Measurements from ENCODE around the gene PRPF8.

The PRPF8 gene

DNA sequence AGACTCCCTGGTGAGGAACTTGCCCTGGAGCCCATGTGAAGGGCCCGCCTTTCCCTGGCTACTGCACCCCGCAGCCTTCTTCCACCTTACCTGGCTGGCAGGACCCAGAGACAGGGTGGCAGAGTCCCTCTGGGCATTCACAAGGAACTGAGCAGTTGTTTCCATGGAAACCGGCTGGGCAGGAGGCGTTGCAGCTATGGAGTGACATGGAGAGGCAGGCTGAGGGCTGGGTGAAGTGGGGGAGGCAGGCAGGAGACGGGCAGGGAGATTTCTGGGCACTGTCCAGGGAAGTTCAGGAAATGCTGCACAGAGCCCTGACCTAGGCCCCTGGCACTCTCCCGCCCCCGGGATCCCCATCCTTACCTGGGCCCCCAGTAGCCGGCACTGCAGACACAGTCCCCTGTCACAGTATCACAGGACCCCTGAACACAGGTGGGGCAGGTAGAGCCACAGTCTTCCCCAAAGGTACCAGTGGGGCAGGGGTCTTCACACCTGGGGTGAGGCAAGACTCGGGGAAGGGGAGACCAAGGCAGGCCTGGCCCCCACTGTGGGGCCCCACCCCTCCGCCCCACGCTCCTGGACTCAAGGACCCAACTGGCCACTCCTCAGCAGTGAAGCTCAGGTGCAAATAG is 45.0 kb downstream of the PRPF8 start:
- Mint-ChIP-seq H3K36me3 (ENCODE audit: low read depth) (no peaks in the 10 kb centered on the region), H3K4me3 (no peak overlapping the region), H3K27ac (no peak overlapping the region), H3K4me1 (peaks cover 39% of the 10 kb centered on the region), H3K9me3 (no peaks in the 10 kb centered on the region), H3K27me3 (ENCODE audit: low read depth, poor library complexity) (peaks cover 32% of the 10 kb centered on the region)
- TF ChIP-seq, protein P1, sequence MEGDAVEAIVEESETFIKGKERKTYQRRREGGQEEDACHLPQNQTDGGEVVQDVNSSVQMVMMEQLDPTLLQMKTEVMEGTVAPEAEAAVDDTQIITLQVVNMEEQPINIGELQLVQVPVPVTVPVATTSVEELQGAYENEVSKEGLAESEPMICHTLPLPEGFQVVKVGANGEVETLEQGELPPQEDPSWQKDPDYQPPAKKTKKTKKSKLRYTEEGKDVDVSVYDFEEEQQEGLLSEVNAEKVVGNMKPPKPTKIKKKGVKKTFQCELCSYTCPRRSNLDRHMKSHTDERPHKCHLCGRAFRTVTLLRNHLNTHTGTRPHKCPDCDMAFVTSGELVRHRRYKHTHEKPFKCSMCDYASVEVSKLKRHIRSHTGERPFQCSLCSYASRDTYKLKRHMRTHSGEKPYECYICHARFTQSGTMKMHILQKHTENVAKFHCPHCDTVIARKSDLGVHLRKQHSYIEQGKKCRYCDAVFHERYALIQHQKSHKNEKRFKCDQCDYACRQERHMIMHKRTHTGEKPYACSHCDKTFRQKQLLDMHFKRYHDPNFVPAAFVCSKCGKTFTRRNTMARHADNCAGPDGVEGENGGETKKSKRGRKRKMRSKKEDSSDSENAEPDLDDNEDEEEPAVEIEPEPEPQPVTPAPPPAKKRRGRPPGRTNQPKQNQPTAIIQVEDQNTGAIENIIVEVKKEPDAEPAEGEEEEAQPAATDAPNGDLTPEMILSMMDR (IDR thresholded peaks at IDR 0.05), result no peak
- DNase-seq, result peak; percentile 27

DNA sequence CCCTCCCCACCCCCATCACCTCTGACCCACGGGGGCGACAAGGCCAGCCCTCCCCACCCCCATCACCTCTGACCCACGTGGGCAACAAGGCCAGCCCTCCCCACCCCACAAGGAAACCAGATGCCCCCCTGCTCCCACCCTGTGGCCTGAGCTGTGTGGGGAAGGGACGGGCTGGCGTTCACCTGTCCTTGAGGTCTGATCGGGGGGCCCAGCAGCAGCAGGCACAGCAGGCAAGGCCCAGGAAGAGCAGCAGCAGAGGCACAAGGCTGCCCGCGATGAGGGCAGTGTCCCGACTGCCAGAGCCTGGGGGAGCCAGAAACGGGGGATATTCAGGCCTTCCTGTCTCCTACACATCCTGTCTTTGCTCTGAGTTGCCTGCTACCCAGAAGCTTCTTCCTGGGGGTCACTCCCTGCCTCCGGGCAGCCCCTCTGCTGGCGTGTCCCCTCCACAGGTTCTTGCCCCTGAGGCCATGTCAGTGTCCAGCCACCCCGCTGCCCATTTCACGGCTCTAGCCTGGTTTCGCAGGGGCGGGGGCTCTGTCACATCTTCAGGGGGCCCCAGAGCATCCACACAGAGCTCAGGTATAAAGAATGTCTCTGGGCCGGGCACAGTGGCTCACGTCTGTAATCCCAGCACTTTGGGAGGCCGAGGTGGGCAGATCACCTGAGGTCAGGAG is 45.9 kb downstream of the PRPF8 start:
- no peak for DNase-seq
- no peaks in the 10 kb centered on the region for H3K9me3 Mint-ChIP-seq
- H3K27ac Mint-ChIP-seq, result no peak overlapping the region
- peaks cover 30% of the 10 kb centered on the region for H3K4me1 Mint-ChIP-seq
- TF ChIP-seq, protein P1 (IDR thresholded peaks at IDR 0.05), result no peak
- H3K27me3 Mint-ChIP-seq (ENCODE audit: low read depth, poor library complexity), result peaks cover 23% of the 10 kb centered on the region
- no peak overlapping the region for H3K4me3 Mint-ChIP-seq
- no peaks in the 10 kb centered on the region for H3K36me3 Mint-ChIP-seq (ENCODE audit: low read depth)

DNA sequence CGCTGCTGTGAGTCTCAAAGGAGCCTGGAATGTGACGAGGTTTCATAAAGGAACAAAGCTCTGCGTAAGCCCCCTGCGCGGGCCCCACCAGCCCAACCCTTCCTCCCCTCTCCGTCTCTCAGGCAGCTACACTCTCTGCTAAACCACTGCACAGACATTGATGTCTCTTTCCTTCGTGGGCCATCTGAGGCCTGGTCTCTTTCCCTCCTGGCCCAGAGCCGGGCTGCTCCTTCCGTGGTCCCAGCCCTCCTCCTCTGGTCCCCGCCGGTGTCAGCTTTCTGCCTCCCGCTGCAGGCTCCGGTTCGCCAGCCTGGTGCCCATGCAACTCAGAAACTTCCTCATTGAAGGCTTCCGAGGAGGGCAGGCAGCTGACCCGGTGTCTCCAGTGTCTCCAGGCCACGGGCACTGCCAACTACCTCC is 46.5 kb downstream of the PRPF8 start:
- DNase-seq, result peak; percentile 50
- H3K4me3 Mint-ChIP-seq, result peak overlapping the region; percentile 55
- no peaks in the 10 kb centered on the region for H3K9me3 Mint-ChIP-seq
- H3K36me3 Mint-ChIP-seq (ENCODE audit: low read depth), result no peaks in the 10 kb centered on the region
- peaks cover 30% of the 10 kb centered on the region for H3K4me1 Mint-ChIP-seq
- TF ChIP-seq, protein P1 (IDR thresholded peaks at IDR 0.05), result no peak
- peaks cover 23% of the 10 kb centered on the region for H3K27me3 Mint-ChIP-seq (ENCODE audit: low read depth, poor library complexity)
- H3K27ac Mint-ChIP-seq, result peak overlapping the region; percentile 93

DNA sequence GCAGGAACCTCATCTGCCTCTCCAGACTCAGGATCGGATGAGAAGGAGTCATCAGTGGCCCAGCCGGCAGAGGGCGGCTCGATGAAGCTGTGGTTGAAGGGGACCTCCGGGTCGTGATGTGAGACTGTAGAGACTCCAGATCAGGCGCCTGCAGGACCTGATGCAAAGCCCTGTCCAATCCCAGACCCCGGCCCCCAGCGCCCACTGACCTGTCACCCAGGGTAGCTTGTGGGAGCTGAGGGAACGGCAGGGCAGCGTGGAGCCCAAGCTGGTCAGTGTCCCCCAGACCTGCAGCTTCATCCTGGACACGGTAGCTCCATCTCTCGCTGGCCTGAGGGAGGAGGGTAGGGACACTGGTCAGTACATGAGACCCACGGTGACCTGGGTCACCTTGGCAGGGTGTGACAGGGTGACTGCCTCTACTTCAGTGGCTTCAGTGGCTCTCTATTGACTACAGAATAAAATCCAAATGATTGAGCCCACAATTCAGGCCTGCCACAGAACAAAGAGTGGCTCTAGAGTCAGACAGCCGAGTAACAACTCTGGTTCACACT is 47.9 kb downstream of the PRPF8 start:
- H3K27ac Mint-ChIP-seq, result no peak overlapping the region
- H3K4me3 Mint-ChIP-seq, result no peak overlapping the region
- DNase-seq, result no peak
- no peaks in the 10 kb centered on the region for H3K9me3 Mint-ChIP-seq
- H3K4me1 Mint-ChIP-seq, result peaks cover 30% of the 10 kb centered on the region
- H3K36me3 Mint-ChIP-seq (ENCODE audit: low read depth), result no peaks in the 10 kb centered on the region
- TF ChIP-seq, protein P1 (IDR thresholded peaks at IDR 0.05), result no peak
- H3K27me3 Mint-ChIP-seq (ENCODE audit: low read depth, poor library complexity), result peaks cover 20% of the 10 kb centered on the region

GRCh38 chr17:1635675-1636465 is 48.8 kb downstream of the PRPF8 start:
- TF ChIP-seq, protein P1 (IDR thresholded peaks at IDR 0.05), result no peak
- Mint-ChIP-seq H3K36me3 (ENCODE audit: low read depth) (no peaks in the 10 kb centered on the region), H3K27me3 (ENCODE audit: low read depth, poor library complexity) (peaks cover 20% of the 10 kb centered on the region), H3K4me3 (no peak overlapping the region), H3K27ac (no peak overlapping the region), H3K4me1 (peaks cover 25% of the 10 kb centered on the region), H3K9me3 (no peaks in the 10 kb centered on the region)
- no peak for DNase-seq
